ENCODE results near the gene NFIB. TPM values are rescaled to one million over a fixed set of nuclear protein-coding genes. Genes with fewer than 3 reads are reported as not detected.

The NFIB gene
- total and polyA plus RNA-seq, 2 of the 8 experiments (the other 6 are each of a cell fraction or from before 2014, with no cell fraction given): 2.6 to 13.1 TPM

DNA sequence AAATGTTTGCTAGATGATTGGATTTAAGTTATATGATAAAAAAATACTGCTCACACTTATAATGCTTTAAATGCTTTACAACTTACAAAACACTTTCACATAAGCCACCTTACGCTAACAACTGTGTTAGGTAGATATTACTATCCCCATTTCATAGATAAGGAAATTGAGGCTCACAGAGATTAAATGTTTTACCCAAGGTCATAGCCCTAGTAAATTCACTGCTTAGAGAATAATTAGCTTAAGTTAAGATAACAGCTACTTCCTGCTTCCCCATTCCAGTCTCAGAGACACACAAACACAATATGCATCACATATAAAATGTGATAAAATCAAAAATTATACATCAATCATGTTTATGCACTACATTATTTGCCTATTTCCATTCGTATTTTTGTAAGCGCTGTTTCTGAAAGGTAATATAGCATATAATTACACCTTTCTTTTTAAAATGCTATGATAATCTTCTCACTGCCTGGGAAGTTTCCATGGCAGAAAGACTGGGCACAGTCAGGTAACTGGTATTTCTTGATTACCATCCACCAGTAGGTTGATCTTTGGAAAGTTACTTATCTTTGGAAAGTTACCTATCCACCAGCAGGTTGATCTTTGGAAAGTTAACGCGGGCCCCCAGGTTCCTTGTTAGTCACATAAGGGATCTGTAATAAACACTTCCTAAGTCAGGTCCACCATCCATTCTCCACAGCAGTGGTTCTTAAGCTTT lies 101.1 kb downstream of the NFIB start:
- no peak for TF ChIP-seq GTF2F1 (IDR thresholded peaks at IDR 0.05; ENCODE audit: borderline replicate concordance, low read depth, low read length)
- no peak for TF ChIP-seq RFX5 (IDR thresholded peaks at IDR 0.05; ENCODE audit: borderline replicate concordance, low read depth, low read length)
- TF ChIP-seq FOSL1 (IDR thresholded peaks at IDR 0.05; ENCODE audit: insufficient read depth, low read depth, low read length): no peak
- no peak for TF ChIP-seq CTBP2 (IDR thresholded peaks at IDR 0.05; ENCODE audit: borderline replicate concordance, insufficient read depth, insufficient read length, low read length)
- no peak for TF ChIP-seq SIX5 (IDR thresholded peaks at IDR 0.05; ENCODE audit: low read depth, low read length)
- TF ChIP-seq KDM5A (IDR thresholded peaks at IDR 0.05; ENCODE audit: low read length): no peak
- TF ChIP-seq RAD21 (IDR thresholded peaks at IDR 0.05 in 1 of 2, conservative IDR thresholded peaks at IDR 0.05 in 1 of 2; ENCODE audit: low read depth in 2 of 2, low read length in 2 of 2): no peak
- no peak for TF ChIP-seq POU5F1 (IDR thresholded peaks at IDR 0.05; ENCODE audit: low read depth, low read length)
- TF ChIP-seq BRCA1 (IDR thresholded peaks at IDR 0.05; ENCODE audit: low read depth, low read length): no peak
- TF ChIP-seq SRF (IDR thresholded peaks at IDR 0.05; ENCODE audit: low read depth, low read length): no peak
- no peak for DNase-seq (ENCODE audit: low read depth in 1 of 2, low spot score in 2 of 2)
- Histone ChIP-seq H3K23me2 (ENCODE audit: low read depth, low read length) (no peaks in the 10 kb centered on the region), H3K18ac (ENCODE audit: extremely low read depth, low read length) (no peak overlapping the region), H2BK12ac (ENCODE audit: low read depth, low read length) (no peak overlapping the region), H2BK20ac (ENCODE audit: low read length) (no peak overlapping the region), H4K20me1 (replicated peaks in 1 of 2; ENCODE audit: control insufficient read depth in 1 of 2, insufficient read depth in 2 of 2, low read length in 2 of 2) (no peaks in the 10 kb centered on the region), H2AK5ac (ENCODE audit: low read depth, low read length) (no peak overlapping the region), H2BK15ac (ENCODE audit: low read length) (no peak overlapping the region), H3K79me2 (ENCODE audit: control insufficient read depth in 1 of 2, insufficient read depth in 2 of 2, low read length in 2 of 2) (peaks cover 0 to 2% of the 10 kb centered on the region in 2 experiments; a peak in 1 of 4 replicates), H2BK120ac (replicated peaks; ENCODE audit: low read depth, low read length) (no peak overlapping the region), H3K27me3 (replicated peaks in 1 of 4; ENCODE audit: control insufficient read depth in 3 of 4, extremely low read depth in 1 of 4, insufficient read depth in 3 of 4, low read length in 3 of 4) (no peaks in the 10 kb centered on the region), H4K5ac (ENCODE audit: insufficient read length, low read depth, low read length) (no peak overlapping the region), H2AFZ (ENCODE audit: low read length) (no peak overlapping the region), H3K14ac (ENCODE audit: insufficient read length) (no peak overlapping the region), H2BK5ac (ENCODE audit: low read depth, low read length) (no peak overlapping the region), H3K56ac (replicated peaks; ENCODE audit: insufficient read length, low read depth, low read length) (no peak overlapping the region), H3K4me3 (ENCODE audit: extremely low read depth in 1 of 4, insufficient read depth in 2 of 4, low read depth in 3 of 4, low read length in 4 of 4) (no peak overlapping the region), H3K4ac (replicated peaks; ENCODE audit: insufficient read length, low read depth, low read length) (no peak overlapping the region), H3K9ac (replicated peaks in 1 of 4; ENCODE audit: extremely low read depth in 1 of 4, low read depth in 3 of 4, low read length in 3 of 4) (no peak overlapping the region), H3K27ac (ENCODE audit: low read depth, low read length) (no peak overlapping the region), H3K79me1 (ENCODE audit: low read depth, low read length) (no peaks in the 10 kb centered on the region), H3K4me1 (replicated peaks in 1 of 4; ENCODE audit: control insufficient read depth in 3 of 4, insufficient read depth in 4 of 4, low read length in 3 of 4) (peaks cover 2 to 12% (median 5%) of the 10 kb centered on the region in 4 experiments; a peak in 6 of 7 replicates), H4K8ac (ENCODE audit: extremely low read depth, insufficient read depth, low read length) (no peak overlapping the region), H4K91ac (replicated peaks; ENCODE audit: insufficient read length, low read length) (no peak overlapping the region), H3K9me3 (ENCODE audit: insufficient read depth in 2 of 2, low read depth in 1 of 2, low read length in 1 of 2) (no peaks in the 10 kb centered on the region), H3K36me3 (ENCODE audit: control insufficient read depth in 2 of 4, insufficient read depth in 4 of 4, low read length in 3 of 4) (no peaks in the 10 kb centered on the region), H3K4me2 (ENCODE audit: insufficient read depth in 1 of 2, low read depth in 2 of 2, low read length in 2 of 2) (no peak overlapping the region), H3K23ac (ENCODE audit: insufficient read length) (no peak overlapping the region)
- ChIA-PET POLR2A (ENCODE audit: partially characterized antibody) (no interaction called here), CTCF (ENCODE audit: partially characterized antibody) (interaction anchor here (0.9 kb wide), 1 partner anchor 12 kb away, joined by 3 read pairs; no protein-coding TSS in a partner anchor)
- 98% methylated on average over 5 of the region's 5 CpGs; no CpG with 5 or more reads in 1 of the 2 experiments for WGBS, 2 experiments (ENCODE audit: extremely low coverage in 1 of 2, insufficient coverage in 1 of 2, insufficient read length in 1 of 2, insufficient replicate concordance in 2 of 2, low coverage in 1 of 2, low lambda C conversion rate in 2 of 2, missing lambda C conversion rate in 1 of 2)
- FAIRE-seq: no peak
